ENCODE results near the gene CDH13. TPM values are rescaled to one million over a fixed set of nuclear protein-coding genes. Genes with fewer than 3 reads are reported as not detected.
A peak's percentile ranks its signal among the peaks of the same experiment; 100 is the strongest.

The CDH13 gene
- total and polyA plus RNA-seq, 9 of the 15 experiments (the other 6 are each of a cell fraction or from before 2014, with no cell fraction given) = 0.03 TPM; not detected in 8

DNA sequence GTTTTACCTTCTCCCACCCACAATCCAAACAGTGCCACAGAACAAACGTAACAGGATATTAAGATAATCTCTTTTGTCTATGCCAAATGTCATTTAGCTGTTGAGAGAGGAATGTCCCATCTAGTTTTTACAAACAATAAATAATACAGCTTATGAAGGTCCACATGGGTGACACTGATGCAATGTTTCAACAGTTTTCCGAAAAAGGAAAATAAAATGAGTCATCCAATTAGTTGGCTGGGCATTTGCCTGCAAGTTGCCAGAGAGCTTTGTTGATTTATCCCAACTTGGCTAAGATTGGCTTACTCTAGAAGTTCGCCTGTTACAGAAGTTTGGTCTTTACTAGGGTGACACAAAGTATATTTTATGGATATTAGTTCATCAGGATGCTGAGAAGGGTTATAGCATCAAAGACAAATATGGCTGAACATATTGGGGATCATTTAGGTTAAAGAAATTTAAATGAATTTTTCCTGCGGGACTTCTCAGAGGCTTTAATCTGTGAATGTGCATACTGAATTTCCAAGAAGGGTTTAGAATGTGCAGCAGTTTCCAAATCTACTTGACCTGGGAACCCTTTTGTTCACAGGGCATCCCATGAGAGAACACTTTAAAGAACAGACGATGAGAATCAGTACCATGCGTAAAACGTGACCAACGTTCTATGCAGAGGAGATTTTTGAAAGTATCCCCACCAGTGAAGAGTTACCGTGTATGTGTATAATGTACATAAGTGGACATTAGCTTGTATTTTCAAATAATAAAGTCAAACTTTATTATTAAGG is 73.1 kb downstream of the CDH13 start (continued):
- TF ChIP-seq, protein P1, sequence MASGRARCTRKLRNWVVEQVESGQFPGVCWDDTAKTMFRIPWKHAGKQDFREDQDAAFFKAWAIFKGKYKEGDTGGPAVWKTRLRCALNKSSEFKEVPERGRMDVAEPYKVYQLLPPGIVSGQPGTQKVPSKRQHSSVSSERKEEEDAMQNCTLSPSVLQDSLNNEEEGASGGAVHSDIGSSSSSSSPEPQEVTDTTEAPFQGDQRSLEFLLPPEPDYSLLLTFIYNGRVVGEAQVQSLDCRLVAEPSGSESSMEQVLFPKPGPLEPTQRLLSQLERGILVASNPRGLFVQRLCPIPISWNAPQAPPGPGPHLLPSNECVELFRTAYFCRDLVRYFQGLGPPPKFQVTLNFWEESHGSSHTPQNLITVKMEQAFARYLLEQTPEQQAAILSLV (tag; IDR thresholded peaks at IDR 0.05) = no peak
- TF ChIP-seq, protein P2, sequence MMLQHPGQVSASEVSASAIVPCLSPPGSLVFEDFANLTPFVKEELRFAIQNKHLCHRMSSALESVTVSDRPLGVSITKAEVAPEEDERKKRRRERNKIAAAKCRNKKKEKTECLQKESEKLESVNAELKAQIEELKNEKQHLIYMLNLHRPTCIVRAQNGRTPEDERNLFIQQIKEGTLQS (IDR thresholded peaks at IDR 0.05) = peak; percentile 17; the same call in 1 of the 2 replicates
- TF ChIP-seq, protein P2 (CRISPR knock-in tag; conservative IDR thresholded peaks at IDR 0.05) = no peak
- no peak for TF ChIP-seq IFI16 (CRISPR knock-in tag; IDR thresholded peaks at IDR 0.05)

DNA sequence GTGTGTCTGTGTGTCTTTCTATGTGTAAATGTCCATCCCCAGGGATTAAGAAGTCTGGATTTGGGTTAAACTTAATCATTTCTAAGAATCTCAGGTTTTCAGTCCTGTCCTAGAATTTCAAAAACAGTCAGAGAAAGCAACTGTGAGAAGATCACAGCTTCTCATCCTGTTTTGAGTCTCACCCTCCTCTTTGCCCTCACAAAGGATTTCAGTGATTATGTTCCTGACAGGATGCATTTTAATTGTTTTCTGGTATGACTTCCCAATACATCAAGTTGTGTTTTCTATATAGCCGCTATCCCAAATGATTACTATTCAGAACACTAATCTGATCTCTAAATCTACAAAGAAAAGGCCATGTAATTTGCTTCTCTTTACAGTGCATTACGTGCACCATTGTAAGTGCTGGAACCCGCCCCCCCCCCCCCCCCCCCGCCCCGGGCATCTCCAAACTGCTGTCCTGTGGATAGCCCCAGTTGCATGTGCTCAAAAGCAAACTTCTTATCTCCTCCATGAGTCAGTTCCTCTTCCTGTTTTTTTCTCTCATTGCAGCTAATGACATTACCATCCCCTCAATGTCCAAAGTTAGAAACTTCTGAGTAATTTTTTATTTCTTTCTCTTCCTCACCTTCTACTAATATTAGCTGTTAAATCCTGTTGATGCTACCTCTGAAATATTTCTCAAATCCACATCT is 73.9 kb downstream of the CDH13 start:
- Histone ChIP-seq H3K79me2 (ENCODE audit: control insufficient read depth, insufficient read depth, low read length) (no peaks in the 10 kb centered on the region), H3K27ac (ENCODE audit: extremely low read depth, low read depth, low read length) (no peak overlapping the region), H3K36me3 (ENCODE audit: control insufficient read depth, insufficient read depth, low read length) (no peaks in the 10 kb centered on the region), H3K4me1 (replicated peaks in 1 of 2; ENCODE audit: control insufficient read depth in 2 of 2, insufficient read depth in 2 of 2, low read length in 2 of 2) (no peaks in the 10 kb centered on the region), H3K9me1 (ENCODE audit: control insufficient read depth, insufficient read depth, low read length) (no peaks in the 10 kb centered on the region), H2AFZ (ENCODE audit: low read depth, low read length) (no peak overlapping the region), H3K4me2 (ENCODE audit: insufficient read depth, low read length) (no peak overlapping the region), H3K9ac (ENCODE audit: insufficient read depth in 1 of 2, low read depth in 2 of 2, low read length in 2 of 2) (no peak overlapping the region), H3K4me3 (no peak overlapping the region), H4K20me1 (replicated peaks; ENCODE audit: control insufficient read depth, insufficient read depth, low read length) (no peaks in the 10 kb centered on the region), H3K27me3 (ENCODE audit: control insufficient read depth in 2 of 2, insufficient read depth in 2 of 2, low read length in 2 of 2) (no peaks in the 10 kb centered on the region), H3K9me3 (replicated peaks; ENCODE audit: control insufficient read depth, insufficient read depth, low read depth, low read length) (no peaks in the 10 kb centered on the region)
- no peak for ATAC-seq
- ChIA-PET CTCF (ENCODE audit: low intra/inter-chr PET ratio) (no interaction called here), POLR2A (no interaction called here)
- 3% methylated on average over 4 of the region's 5 CpGs for WGBS (ENCODE audit: insufficient coverage, low coverage, missing lambda C conversion rate)
- FAIRE-seq = no peak
- BruUV-seq (replicated peaks) = no TSS peak
- intact Hi-C loops (cut with micrococcal nuclease) = no loop called here
- DNase-seq (ENCODE audit: extremely low read depth in 1 of 4, low spot score in 3 of 4) = no peak
- in situ Hi-C loops (cut with MboI) = no loop called here
- TF ChIP-seq ZNF217 (CRISPR knock-in tag; IDR thresholded peaks at IDR 0.05) (no peak), ELF4 (CRISPR knock-in tag; IDR thresholded peaks at IDR 0.05) (no peak), RBM15 (IDR thresholded peaks at IDR 0.05; ENCODE audit: insufficient read depth, low read length) (no peak), DMBX1 (CRISPR knock-in tag; IDR thresholded peaks at IDR 0.05; ENCODE audit: borderline replicate concordance) (no peak), MCM7 (IDR thresholded peaks at IDR 0.05) (no peak)
- TF ChIP-seq, protein P3, sequence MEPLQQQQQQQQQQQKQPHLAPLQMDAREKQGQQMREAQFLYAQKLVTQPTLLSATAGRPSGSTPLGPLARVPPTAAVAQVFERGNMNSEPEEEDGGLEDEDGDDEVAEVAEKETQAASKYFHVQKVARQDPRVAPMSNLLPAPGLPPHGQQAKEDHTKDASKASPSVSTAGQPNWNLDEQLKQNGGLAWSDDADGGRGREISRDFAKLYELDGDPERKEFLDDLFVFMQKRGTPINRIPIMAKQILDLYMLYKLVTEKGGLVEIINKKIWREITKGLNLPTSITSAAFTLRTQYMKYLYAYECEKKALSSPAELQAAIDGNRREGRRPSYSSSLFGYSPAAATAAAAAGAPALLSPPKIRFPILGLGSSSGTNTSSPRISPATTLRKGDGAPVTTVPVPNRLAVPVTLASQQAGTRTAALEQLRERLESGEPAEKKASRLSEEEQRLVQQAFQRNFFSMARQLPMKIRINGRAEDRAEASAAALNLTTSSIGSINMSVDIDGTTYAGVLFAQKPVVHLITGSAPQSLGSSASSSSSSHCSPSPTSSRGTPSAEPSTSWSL (CRISPR knock-in tag; IDR thresholded peaks at IDR 0.05; ENCODE audit: borderline replicate concordance) = no peak
- TF ChIP-seq, protein P4, sequence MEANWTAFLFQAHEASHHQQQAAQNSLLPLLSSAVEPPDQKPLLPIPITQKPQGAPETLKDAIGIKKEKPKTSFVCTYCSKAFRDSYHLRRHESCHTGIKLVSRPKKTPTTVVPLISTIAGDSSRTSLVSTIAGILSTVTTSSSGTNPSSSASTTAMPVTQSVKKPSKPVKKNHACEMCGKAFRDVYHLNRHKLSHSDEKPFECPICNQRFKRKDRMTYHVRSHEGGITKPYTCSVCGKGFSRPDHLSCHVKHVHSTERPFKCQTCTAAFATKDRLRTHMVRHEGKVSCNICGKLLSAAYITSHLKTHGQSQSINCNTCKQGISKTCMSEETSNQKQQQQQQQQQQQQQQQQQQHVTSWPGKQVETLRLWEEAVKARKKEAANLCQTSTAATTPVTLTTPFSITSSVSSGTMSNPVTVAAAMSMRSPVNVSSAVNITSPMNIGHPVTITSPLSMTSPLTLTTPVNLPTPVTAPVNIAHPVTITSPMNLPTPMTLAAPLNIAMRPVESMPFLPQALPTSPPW (CRISPR knock-in tag; IDR thresholded peaks at IDR 0.05) = peak; percentile 69
- TF ChIP-seq, protein P5, sequence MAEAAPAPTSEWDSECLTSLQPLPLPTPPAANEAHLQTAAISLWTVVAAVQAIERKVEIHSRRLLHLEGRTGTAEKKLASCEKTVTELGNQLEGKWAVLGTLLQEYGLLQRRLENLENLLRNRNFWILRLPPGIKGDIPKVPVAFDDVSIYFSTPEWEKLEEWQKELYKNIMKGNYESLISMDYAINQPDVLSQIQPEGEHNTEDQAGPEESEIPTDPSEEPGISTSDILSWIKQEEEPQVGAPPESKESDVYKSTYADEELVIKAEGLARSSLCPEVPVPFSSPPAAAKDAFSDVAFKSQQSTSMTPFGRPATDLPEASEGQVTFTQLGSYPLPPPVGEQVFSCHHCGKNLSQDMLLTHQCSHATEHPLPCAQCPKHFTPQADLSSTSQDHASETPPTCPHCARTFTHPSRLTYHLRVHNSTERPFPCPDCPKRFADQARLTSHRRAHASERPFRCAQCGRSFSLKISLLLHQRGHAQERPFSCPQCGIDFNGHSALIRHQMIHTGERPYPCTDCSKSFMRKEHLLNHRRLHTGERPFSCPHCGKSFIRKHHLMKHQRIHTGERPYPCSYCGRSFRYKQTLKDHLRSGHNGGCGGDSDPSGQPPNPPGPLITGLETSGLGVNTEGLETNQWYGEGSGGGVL (CRISPR knock-in tag; IDR thresholded peaks at IDR 0.05) = no peak

Measured in K562 (cell line).